Vein endothelial cell (primary cell): ENCODE results near the gene CPN2. TPM values are rescaled to one million over a fixed set of nuclear protein-coding genes. Genes with fewer than 3 reads are reported as not detected.

Experiments
- total RNA-seq: library from RNA; depleted of rRNA; stranded (reverse); fragments of >200 nt; gene quantifications from 2 replicates; pipeline ENCODE4 v1.2.3, GENCODE V29; 2012

CPN2 gene
- total RNA-seq: not detected in 2 replicates

GRCh38 chr3:194351080-194351672 lies at the start of gene CPN2:
TSS of gene CPN2 (minus strand) at chr3:194351328. CDS start at chr3:194342702, 8,626 bp downstream.

GRCh38 chr3:194399166-194399565 lies 48.0 kb upstream of the CPN2 start, which contains the start of gene GP5:
TSS of gene GP5 (minus strand) at chr3:194399266. CDS start at chr3:194398282, 984 bp downstream.

GRCh38 chr3:194369522-194370279 lies 18.6 kb upstream of the CPN2 start, which contains the start of gene LRRC15:
TSS of gene LRRC15 (minus strand) at chr3:194369743. CDS start at chr3:194361043, 8,700 bp downstream.

Other genes starting within 250 kb of the CPN2 start
- gene HES1, start 215.2 kb downstream of the CPN2 start, total RNA-seq: 48.1 and 64.3 TPM in 2 replicates
- gene LRRC15, start 18.4 kb upstream of the CPN2 start, total RNA-seq: under 0.01 TPM in 1 of 2 replicates, not detected in the other
- gene GP5, start 47.9 kb upstream of the CPN2 start, total RNA-seq: not detected in 2 replicates
- gene ATP13A3, start 135.7 kb upstream of the CPN2 start, total RNA-seq: 132 and 147 TPM in 2 replicates